CD14-positive monocyte (primary cell): ENCODE results near the gene UBE2J2. TPM values are rescaled to one million over a fixed set of nuclear protein-coding genes. Genes with fewer than 3 reads are reported as not detected.

Experiments used
- DNase-seq, 3 donors: peaks; one replicate each; pipeline ENCODE4 v3.0.0-alpha.2; 2011 to 2022
- H2AFZ ChIP-seq: 2 replicates; pipeline ENCODE4 v1.6.0; 2012; ENCODE audit warnings: mild to moderate bottlenecking, low read depth, low read length, inconsistent platforms; ENCODE audit not compliant: insufficient read depth, poor library complexity, severe bottlenecking
- H3K27ac ChIP-seq, 2 donors: 1 replicate in 1 of 2; 2 replicates in 1 of 2; pipeline ENCODE4 v1.5.1; 2012 to 2013; ENCODE audit warnings: low read length in 2 of 2, control low read depth in 1 of 2, inconsistent platforms in 1 of 2, low read depth in 1 of 2, mild to moderate bottlenecking in 1 of 2
- H3K27me3 ChIP-seq, 2 donors: one replicate each; pipeline versions ENCODE4 v1.6.0 to v1.6.1; 2011 to 2013; ENCODE audit warnings: low read length in 2 of 2; ENCODE audit not compliant: control insufficient read depth in 2 of 2, insufficient read depth in 2 of 2
- H3K36me3 ChIP-seq, 2 donors: replicated peaks in 1 of 2; 1 replicate in 1 of 2; 2 replicates in 1 of 2; pipeline versions ENCODE4 v1.5.1 to v1.6.1; 2012 to 2013; ENCODE audit warnings: low read length in 2 of 2, control low read depth in 1 of 2, inconsistent platforms in 1 of 2, mild to moderate bottlenecking in 1 of 2; ENCODE audit not compliant: insufficient read depth in 2 of 2, control insufficient read depth in 1 of 2
- H3K4me1 ChIP-seq, 2 donors: 1 replicate in 1 of 2; 2 replicates in 1 of 2; pipeline versions ENCODE4 v1.5.1 to v1.6.1; 2012 to 2013; ENCODE audit warnings: low read length in 2 of 2, control low read depth in 1 of 2, inconsistent platforms in 1 of 2, mild to moderate bottlenecking in 1 of 2, moderate library complexity in 1 of 2; ENCODE audit not compliant: insufficient read depth in 2 of 2, control insufficient read depth in 1 of 2
- H3K4me2 ChIP-seq: replicated peaks from 2 replicates; pipeline ENCODE3; 2012; ENCODE audit warnings: low read length, moderate library complexity, mild to moderate bottlenecking; ENCODE audit not compliant: poor library complexity, severe bottlenecking; ENCODE audit errors: extremely low read depth
- H3K4me3 ChIP-seq, 3 experiments: fragments of 200-600 bp in 1 of 3; sonication (generic) in 1 of 3; replicated peaks in 1 of 3; 1 replicate in 2 of 3; 2 replicates in 1 of 3; pipeline ENCODE4 v1.5.1; 2011 to 2013; ENCODE audit warnings: low read length in 3 of 3, mild to moderate bottlenecking in 3 of 3, control low read depth in 2 of 3, low read depth in 2 of 3, inconsistent platforms in 1 of 3, moderate library complexity in 1 of 3
- H3K79me2 ChIP-seq: 2 replicates; pipeline ENCODE4 v1.6.0; 2012; ENCODE audit warnings: mild to moderate bottlenecking, control low read depth, inconsistent platforms, low read length, moderate library complexity; ENCODE audit not compliant: insufficient read depth
- H3K9ac ChIP-seq: 2 replicates; pipeline ENCODE4 v1.6.0; 2017; ENCODE audit warnings: low read length, mild to moderate bottlenecking; ENCODE audit not compliant: insufficient read depth, poor library complexity, severe bottlenecking
- H3K9me3 ChIP-seq, 2 donors: replicated peaks in 1 of 2; 1 replicate in 1 of 2; 2 replicates in 1 of 2; pipeline versions ENCODE4 v1.5.1 to v1.6.1; 2012 to 2013; ENCODE audit warnings: low read length in 2 of 2, control low read depth in 1 of 2; ENCODE audit not compliant: control insufficient read depth in 1 of 2, insufficient read depth in 1 of 2
- H4K20me1 ChIP-seq: 2 replicates; pipeline ENCODE4 v1.6.0; 2012; ENCODE audit warnings: mild to moderate bottlenecking, low read length, control low read depth, moderate library complexity; ENCODE audit not compliant: insufficient read depth
- H3K27ac Mint-ChIP-seq, 7 donors: one replicate each; pipeline ENCODE4 v1.8.0; 2020; ENCODE audit warnings: mild to moderate bottlenecking in 7 of 7, mixed read lengths in 7 of 7, moderate library complexity in 6 of 7, inconsistent platforms in 2 of 7
- H3K27me3 Mint-ChIP-seq, 3 donors: one replicate each; pipeline ENCODE4 v1.8.0; 2021 to 2022; ENCODE audit warnings: low read depth in 3 of 3, mild to moderate bottlenecking in 3 of 3, mixed read lengths in 3 of 3, moderate library complexity in 3 of 3, inconsistent platforms in 1 of 3
- H3K36me3 Mint-ChIP-seq, 2 donors: one replicate each; pipeline ENCODE4 v1.8.0; 2020; ENCODE audit warnings: mixed read lengths in 2 of 2, inconsistent platforms in 1 of 2, mild to moderate bottlenecking in 1 of 2
- H3K4me1 Mint-ChIP-seq: one replicate; pipeline ENCODE4 v1.8.0; 2020; ENCODE audit warnings: mild to moderate bottlenecking, mixed read lengths
- H3K4me3 Mint-ChIP-seq, 2 donors: one replicate each; pipeline ENCODE4 v1.8.0; 2020; ENCODE audit warnings: mild to moderate bottlenecking in 2 of 2, mixed read lengths in 2 of 2, moderate library complexity in 1 of 2
- H3K9me3 Mint-ChIP-seq, 7 donors: one replicate each; pipeline ENCODE4 v1.8.0; 2020 to 2022; ENCODE audit warnings: mixed read lengths in 7 of 7, mild to moderate bottlenecking in 6 of 7, moderate library complexity in 6 of 7, inconsistent platforms in 2 of 7
- WGBS: methylation state at CpG from one replicate; pipeline ENCODE4 v1.1.5; 2013; ENCODE audit warnings: missing lambda C conversion rate; ENCODE audit not compliant: insufficient coverage; 5-methylcytosine and 5-hydroxymethylcytosine counted together
- intact Hi-C, 2 donors: fragments of 100-400 bp; cut with micrococcal nuclease; formaldehyde crosslinking; loops; one replicate each; pipeline versions ENCODE4 v1.15.0 to v1.15.1; 2023
- polyA plus RNA-seq, 3 donors: library from polyadenylated mRNA; depleted of rRNA in 1 of 3; unstranded in 2 of 3; stranded (reverse) in 1 of 3; fragments of 300-500 nt in 2 of 3; fragments of >200 nt in 1 of 3; fragmentation: Illumina TruSeq in 2 of 3; gene quantifications; 1 replicate in 2 of 3; 2 replicates in 1 of 3; pipeline ENCODE4 v1.2.3, GENCODE V29; 2012 to 2021
- TF ChIP-seq, protein P1 (sequence below): fragments of 200-600 bp; IDR thresholded peaks from one replicate; pipeline ENCODE4 v1.8.0; 2022; ENCODE audit warnings: antibody characterized with exemption, mild to moderate bottlenecking

Gene UBE2J2
- polyA plus RNA-seq, 3 donors, result 36.5 to 83.2 (median 72.1) TPM

DNA sequence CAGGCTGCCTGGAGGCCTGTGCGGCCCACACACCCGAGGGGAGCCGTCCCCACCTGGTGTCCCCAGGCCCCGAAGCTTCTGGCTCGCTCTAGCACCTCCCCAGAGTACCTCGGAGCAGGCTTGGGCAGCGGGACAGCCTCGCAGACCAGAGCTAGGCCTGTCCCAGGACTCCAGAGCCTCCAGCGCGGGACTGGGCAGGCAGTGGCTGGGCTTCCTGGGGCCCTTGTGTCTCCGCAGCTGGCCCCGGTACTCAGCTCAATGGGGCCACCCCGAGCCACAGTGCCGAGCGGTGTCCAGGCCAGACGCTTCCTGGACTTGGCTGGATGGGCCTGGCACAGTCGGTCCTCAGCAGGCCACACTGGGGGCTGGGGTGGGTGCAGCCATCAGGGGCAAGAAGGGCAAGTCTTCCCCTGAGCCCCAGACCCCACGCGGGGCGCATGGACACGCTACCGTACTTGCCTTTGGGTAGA is 11.5 kb upstream of the UBE2J2 start:
- peaks cover 0 to 7% (median 0%) of the 10 kb centered on the region in 7 donors for H3K9me3 Mint-ChIP-seq

DNA sequence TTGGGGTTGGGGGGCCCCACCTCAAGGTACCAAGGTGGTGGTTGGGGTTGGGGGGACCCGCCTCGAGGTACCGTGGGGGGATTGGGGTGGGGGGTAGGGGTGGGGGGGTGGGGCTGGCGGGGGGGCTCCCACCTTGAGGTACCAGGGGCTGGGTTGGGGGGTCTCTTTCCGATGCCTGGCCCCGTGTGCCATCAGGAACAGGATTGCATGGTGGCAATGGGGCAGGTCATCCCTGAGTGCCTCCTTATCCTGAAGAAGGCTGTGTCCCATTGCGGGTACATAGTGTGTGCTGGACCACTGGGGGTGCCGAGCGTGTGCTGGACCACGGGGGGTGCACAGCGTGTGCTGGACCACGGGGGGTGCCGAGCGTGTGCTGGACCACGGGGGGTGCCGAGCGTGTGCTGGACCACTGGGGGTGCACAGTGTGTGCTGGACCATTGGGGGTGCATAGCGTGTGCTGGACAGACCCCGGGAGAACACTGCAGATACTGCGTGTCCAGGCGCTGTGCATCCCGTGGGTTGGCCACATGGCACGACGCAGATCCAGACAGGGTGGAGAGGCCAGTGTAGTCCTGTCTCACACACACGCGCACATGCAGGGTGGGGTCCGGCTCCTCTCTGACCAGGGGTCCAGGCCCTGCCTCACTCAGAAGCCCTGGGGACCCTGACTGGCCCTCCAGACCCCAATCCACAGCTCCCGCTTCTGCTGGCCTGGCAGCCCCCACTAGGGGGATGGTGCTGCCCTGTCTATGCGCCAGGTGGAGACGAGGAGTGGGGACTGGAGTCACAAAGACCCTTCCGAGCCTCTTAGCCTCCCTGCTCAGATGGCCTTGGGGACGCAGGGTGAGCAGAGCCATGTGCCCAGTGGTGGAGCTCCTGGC is 10.8 kb upstream of the UBE2J2 start:
- intact Hi-C loops, result no loop called here
- Histone ChIP-seq H3K27ac (no peak overlapping the region), H3K4me3 (no peak overlapping the region), H3K9me3 (no peaks in the 10 kb centered on the region), H3K27me3 (no peaks in the 10 kb centered on the region), H4K20me1 (no peaks in the 10 kb centered on the region), H3K79me2 (no peaks in the 10 kb centered on the region), H3K4me2 (no peak overlapping the region), H2AFZ (no peak overlapping the region), H3K9ac (no peak overlapping the region), H3K4me1 (no peaks in the 10 kb centered on the region), H3K36me3 (no peaks in the 10 kb centered on the region)
- no peak for DNase-seq
- H3K4me1 Mint-ChIP-seq, result no peaks in the 10 kb centered on the region
- no peak overlapping the region for H3K27ac Mint-ChIP-seq
- no peaks in the 10 kb centered on the region for H3K36me3 Mint-ChIP-seq
- WGBS, result 92% methylated on average over 27 of the region's 32 CpGs
- peaks cover 0 to 4% (median 1%) of the 10 kb centered on the region in 3 donors for H3K27me3 Mint-ChIP-seq
- no peak overlapping the region for H3K4me3 Mint-ChIP-seq
- H3K9me3 Mint-ChIP-seq, result peaks cover 0 to 5% (median 0%) of the 10 kb centered on the region in 7 donors
- TF ChIP-seq, protein P1, sequence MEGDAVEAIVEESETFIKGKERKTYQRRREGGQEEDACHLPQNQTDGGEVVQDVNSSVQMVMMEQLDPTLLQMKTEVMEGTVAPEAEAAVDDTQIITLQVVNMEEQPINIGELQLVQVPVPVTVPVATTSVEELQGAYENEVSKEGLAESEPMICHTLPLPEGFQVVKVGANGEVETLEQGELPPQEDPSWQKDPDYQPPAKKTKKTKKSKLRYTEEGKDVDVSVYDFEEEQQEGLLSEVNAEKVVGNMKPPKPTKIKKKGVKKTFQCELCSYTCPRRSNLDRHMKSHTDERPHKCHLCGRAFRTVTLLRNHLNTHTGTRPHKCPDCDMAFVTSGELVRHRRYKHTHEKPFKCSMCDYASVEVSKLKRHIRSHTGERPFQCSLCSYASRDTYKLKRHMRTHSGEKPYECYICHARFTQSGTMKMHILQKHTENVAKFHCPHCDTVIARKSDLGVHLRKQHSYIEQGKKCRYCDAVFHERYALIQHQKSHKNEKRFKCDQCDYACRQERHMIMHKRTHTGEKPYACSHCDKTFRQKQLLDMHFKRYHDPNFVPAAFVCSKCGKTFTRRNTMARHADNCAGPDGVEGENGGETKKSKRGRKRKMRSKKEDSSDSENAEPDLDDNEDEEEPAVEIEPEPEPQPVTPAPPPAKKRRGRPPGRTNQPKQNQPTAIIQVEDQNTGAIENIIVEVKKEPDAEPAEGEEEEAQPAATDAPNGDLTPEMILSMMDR, result no peak

More for the DNA sequence above, 11.5 kb upstream of the UBE2J2 start:
- DNase-seq, result no peak
- intact Hi-C loops, result no loop called here
- Mint-ChIP-seq H3K4me1 (no peaks in the 10 kb centered on the region), H3K36me3 (no peaks in the 10 kb centered on the region), H3K4me3 (no peak overlapping the region), H3K27me3 (peaks cover 0 to 4% (median 1%) of the 10 kb centered on the region in 3 donors), H3K27ac (no peak overlapping the region)
- Histone ChIP-seq H3K79me2 (no peaks in the 10 kb centered on the region), H3K27me3 (no peaks in the 10 kb centered on the region), H2AFZ (no peak overlapping the region), H4K20me1 (no peaks in the 10 kb centered on the region), H3K9me3 (no peaks in the 10 kb centered on the region), H3K9ac (no peak overlapping the region), H3K36me3 (no peaks in the 10 kb centered on the region), H3K4me3 (no peak overlapping the region), H3K4me2 (no peak overlapping the region), H3K27ac (no peak overlapping the region), H3K4me1 (no peaks in the 10 kb centered on the region)
- TF ChIP-seq, protein P1, result no peak
- 93% methylated on average over 22 of the region's 22 CpGs for WGBS
